GM19395 (cell line): ENCODE data around the gene PKDCC.

ENCODE experiments used
- ATAC-seq: cut with Tn5 transposase; IDR thresholded peaks from one replicate; pipeline ENCODE4 v1.9.1; 2021; ENCODE audit warnings: mild to moderate bottlenecking, moderate library complexity; ENCODE audit not compliant: unreplicated experiment

Gene PKDCC

GRCh38 chr2:42047488-42048298 is at the start of gene PKDCC:
Gene PKDCC (plus strand): TSS chr2:42048021. CDS start chr2:42048200, 179 bp downstream.
- peak; percentile 58 for ATAC-seq

GRCh38 chr2:41998186-41999127 is 49.4 kb upstream of the PKDCC start:
- no peak for ATAC-seq

- ATAC-seq: no peak
These were observed 48.7 kb upstream of the PKDCC start for GRCh38 chr2:41999128-41999480.

GRCh38 chr2:41999592-42000281 is 48.1 kb upstream of the PKDCC start:
- ATAC-seq: no peak

- no peak for ATAC-seq
These were observed 46.1 kb upstream of the PKDCC start for GRCh38 chr2:42001711-42002201.

- ATAC-seq: no peak
These were observed 40.3 kb upstream of the PKDCC start for GRCh38 chr2:42007551-42007950.

GRCh38 chr2:42008241-42008921 is 39.4 kb upstream of the PKDCC start:
- ATAC-seq: no peak

GRCh38 chr2:42009657-42010580 is 37.9 kb upstream of the PKDCC start:
- no peak for ATAC-seq

GRCh38 chr2:42010743-42011298 is 37.0 kb upstream of the PKDCC start:
- no peak for ATAC-seq

- no peak for ATAC-seq
These were observed 35.7 kb upstream of the PKDCC start for GRCh38 chr2:42012137-42012536.

GRCh38 chr2:42012651-42013050 is 35.2 kb upstream of the PKDCC start:
- ATAC-seq: no peak

GRCh38 chr2:42013409-42013808 is 34.4 kb upstream of the PKDCC start:
- ATAC-seq: no peak

GRCh38 chr2:42021464-42021863 is 26.4 kb upstream of the PKDCC start:
- no peak for ATAC-seq

- ATAC-seq: no peak
These were observed 22.7 kb upstream of the PKDCC start for GRCh38 chr2:42025151-42025582.

GRCh38 chr2:42026272-42026671 is 21.5 kb upstream of the PKDCC start:
- ATAC-seq: no peak

GRCh38 chr2:42028571-42029148 is 19.2 kb upstream of the PKDCC start:
- ATAC-seq: peak; percentile 81

- ATAC-seq: peak; percentile 27
These were observed 18.6 kb upstream of the PKDCC start for GRCh38 chr2:42029171-42029570.

GRCh38 chr2:42029639-42030199 is 18.1 kb upstream of the PKDCC start:
- peak; percentile 41 for ATAC-seq
